Hippocampal formation (tissue), 2 donors: Measurements from ENCODE around the gene CYBB.

Source experiments
- DNase-seq, 2 donors: peaks; one replicate each; lab custom pipeline; 2025; lab: John Stamatoyannopoulos, UW

The CYBB gene

DNA sequence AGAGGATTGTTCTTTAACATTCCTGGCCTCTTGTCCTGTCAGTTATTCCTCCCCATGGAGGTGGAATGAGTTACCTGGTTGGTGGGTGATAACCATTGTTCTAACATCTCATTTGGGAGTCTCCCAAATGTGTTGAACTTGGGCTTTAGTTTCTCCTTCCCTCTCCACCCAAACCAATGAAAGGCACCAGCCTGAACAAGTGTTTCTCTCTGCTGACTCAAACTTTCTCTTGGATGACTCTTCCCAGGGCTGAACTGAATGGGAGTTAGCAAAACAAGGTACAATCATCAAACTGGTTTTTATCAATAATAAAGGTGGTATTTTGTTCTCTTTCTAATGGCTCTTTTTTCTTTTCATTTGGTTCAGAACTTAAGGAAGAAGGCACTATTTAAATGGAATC is 64.8 kb downstream of the CYBB start:
- DNase-seq: no peak

DNA sequence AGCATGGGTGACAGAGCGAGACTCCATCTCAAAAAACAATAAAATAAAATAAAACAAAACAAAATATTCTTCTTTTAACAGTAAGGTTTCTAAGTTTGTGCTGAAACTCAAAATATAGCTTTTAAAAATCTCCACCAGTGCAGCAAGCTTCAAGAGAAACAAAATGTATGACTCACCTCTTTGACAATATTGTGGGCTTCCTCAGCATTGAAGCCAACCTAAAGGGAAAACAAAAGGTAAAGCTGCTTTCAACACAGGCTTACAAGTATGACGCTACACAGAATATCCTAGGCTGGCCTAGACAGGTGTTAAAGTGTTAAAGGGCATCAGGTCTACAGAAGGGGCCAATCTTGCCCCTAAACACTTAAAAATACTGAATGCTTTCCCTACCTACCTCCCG is 66.3 kb downstream of the CYBB start:
- DNase-seq: no peak

- no peak for DNase-seq
Measured at GRCh38 chrX:37846558-37846933, 66.7 kb downstream of the CYBB start.

DNA sequence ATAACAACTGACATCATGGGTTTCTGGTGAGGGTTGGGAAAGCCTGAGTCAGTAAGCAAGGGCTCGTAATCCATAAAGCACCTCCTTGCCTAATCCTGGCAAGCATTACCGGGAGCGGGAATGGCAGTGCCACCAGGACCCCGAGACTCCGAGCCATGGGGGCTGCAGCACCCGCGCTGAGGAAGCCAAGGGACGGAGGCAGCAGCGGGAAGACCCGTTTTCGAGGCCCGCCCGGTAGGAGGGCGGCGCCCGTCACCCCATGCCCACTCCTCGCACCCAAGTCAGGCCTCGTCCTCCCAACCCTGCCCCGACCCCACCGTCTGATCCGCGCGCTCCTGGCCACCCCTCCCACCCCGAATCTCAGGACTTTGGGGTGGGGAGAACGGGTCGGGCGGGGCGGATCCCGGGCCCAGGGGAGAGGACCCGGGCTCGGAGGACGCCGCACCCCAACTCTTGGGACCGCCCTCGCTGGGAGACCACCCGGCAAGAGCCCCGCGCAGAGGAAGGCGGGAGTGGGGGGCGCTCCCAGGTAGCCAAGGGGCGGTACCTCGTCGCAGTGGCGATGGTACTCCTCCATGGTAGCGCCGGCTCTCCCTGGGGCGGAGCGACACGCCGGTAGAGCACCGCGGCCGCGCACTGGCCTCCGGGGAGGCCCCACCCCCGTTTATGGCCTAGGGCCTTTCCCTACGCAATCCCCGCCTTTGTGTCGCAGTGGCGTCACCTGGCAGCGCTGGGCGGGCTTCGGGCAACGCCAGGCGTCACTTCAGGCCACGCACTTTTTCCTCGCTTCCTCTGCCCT is 67.3 kb downstream of the CYBB start, which contains the start of gene DYNLT3:
DYNLT3 (minus strand) TSS at position 638 of the 799 bp plus-strand sequence; CDS start at position 577, 61 bp downstream.
- DNase-seq: peak; percentile 30 to 55

DNA sequence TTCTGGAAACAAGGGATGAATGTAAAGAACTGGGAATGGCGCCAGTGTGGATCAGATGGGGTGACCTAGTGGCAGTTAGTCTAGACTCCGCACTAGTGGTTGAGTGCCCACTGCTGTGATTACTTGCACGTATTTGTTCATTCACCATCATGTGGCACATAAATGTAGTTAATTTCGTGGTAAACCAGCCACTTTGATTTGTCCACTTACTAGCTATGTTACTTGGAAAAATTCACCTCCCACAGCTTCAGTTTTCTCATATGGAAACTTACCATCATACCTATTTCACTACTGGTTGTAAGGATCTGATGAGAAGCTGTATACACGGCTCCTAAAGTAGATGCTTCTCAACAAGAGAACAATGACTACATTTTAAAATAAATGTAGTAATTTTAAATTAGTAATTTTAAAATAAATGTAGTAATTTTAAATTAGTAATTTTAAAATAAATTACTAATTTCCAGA is 67.9 kb downstream of the CYBB start:
- DNase-seq: no peak

- no peak for DNase-seq
Measured at GRCh38 chrX:37854148-37854547, 74.3 kb downstream of the CYBB start.

GRCh38 chrX:37854748-37855147 is 74.9 kb downstream of the CYBB start:
- DNase-seq: no peak

- no peak for DNase-seq
Measured at GRCh38 chrX:37860721-37861120, 80.9 kb downstream of the CYBB start.

GRCh38 chrX:37862851-37863250 is 83.0 kb downstream of the CYBB start:
- DNase-seq: no peak
